Spinal cord (tissue), 10 donors: ENCODE measurements around the gene CSK. TPM values are rescaled to one million over a fixed set of nuclear protein-coding genes. Genes with fewer than 3 reads are reported as not detected.
"Not testable (repeated sequence)": the region's sequence is repeated elsewhere in the genome, so short reads cannot be mapped to it uniquely, and the experiment has no call there.

Experiments
- DNase-seq, 6 donors: peaks; one replicate each; pipeline versions ENCODE4 v3.0.0 to v3.0.0-alpha.2; 2013 to 2015; ENCODE audit warnings: low spot score in 6 of 6, low read depth in 4 of 6
- H3K27ac ChIP-seq: one replicate; pipeline ENCODE4 v1.5.1; 2013; ENCODE audit warnings: low read depth, low read length, control low read depth
- H3K27me3 ChIP-seq: one replicate; pipeline ENCODE4 v1.6.1; 2013; ENCODE audit warnings: low read length; ENCODE audit not compliant: control insufficient read depth, insufficient read depth
- H3K36me3 ChIP-seq: one replicate; pipeline ENCODE4 v1.6.1; 2013; ENCODE audit warnings: low read length; ENCODE audit not compliant: control insufficient read depth, insufficient read depth
- H3K4me1 ChIP-seq: one replicate; pipeline ENCODE4 v1.6.1; 2013; ENCODE audit warnings: low read length; ENCODE audit not compliant: control insufficient read depth, insufficient read depth
- H3K4me3 ChIP-seq: one replicate; pipeline ENCODE4 v1.5.1; 2013; ENCODE audit warnings: low read depth, low read length, control low read depth
- H3K9me3 ChIP-seq: one replicate; pipeline ENCODE4 v1.6.1; 2013; ENCODE audit warnings: low read length; ENCODE audit not compliant: control insufficient read depth, insufficient read depth
- WGBS: methylation state at CpG from one replicate; pipeline ENCODE4 v1.1.5; 2013; ENCODE audit warnings: missing lambda C conversion rate; ENCODE audit not compliant: insufficient coverage; 5-methylcytosine and 5-hydroxymethylcytosine counted together
- long read RNA-seq, 4 donors: transcript quantifications; one replicate each; lab custom pipeline, GENCODE V29; 2026
- polyA plus RNA-seq, 2 donors: library from polyadenylated mRNA; unstranded; fragments of 120-200 nt; gene quantifications; one replicate each; pipeline ENCODE4 v1.2.1, GENCODE V29; 2013; ENCODE audit not compliant: insufficient read length in 2 of 2
- total RNA-seq, 2 donors: library from RNA; depleted of rRNA in 1 of 2; stranded (reverse); fragments of 120-200 nt in 1 of 2; fragments of >200 nt in 1 of 2; gene quantifications; one replicate each; pipeline versions ENCODE4 v1.2.3 to v1.2.4, GENCODE V29; 2013 to 2014
- donor health status: healthy.

The CSK gene
- 10 to 100 TPM; 20.1 to 26.6 TPM for total RNA-seq
- polyA plus RNA-seq = 10 to 100 TPM; 79.2 to 79.4 TPM
- long read RNA-seq, donor 1, transcript CSK-201 (13 exons, 2,767 nt) = major isoform, 18 of 26 reads
- long read RNA-seq, donor 1, partial matches to known transcripts = 8 of 26 reads
- long read RNA-seq, donor 1, other reads (novel, unspliced or antisense) = 0 of 26 reads
- long read RNA-seq, donor 2, transcript CSK-201 (13 exons, 2,767 nt) = major isoform, 6 of 13 reads
- long read RNA-seq, donor 2, partial matches to known transcripts = 7 of 13 reads
- long read RNA-seq, donor 2, other reads (novel, unspliced or antisense) = 0 of 13 reads
- long read RNA-seq, donor 3, partial matches to known transcripts = 5 of 8 reads
- long read RNA-seq, donor 3, other reads (novel, unspliced or antisense) = 0 of 8 reads
- long read RNA-seq, donor 4, partial matches to known transcripts = 5 of 8 reads
- long read RNA-seq, donor 4, other reads (novel, unspliced or antisense) = 0 of 8 reads

- peaks cover 67% of the 10 kb centered on the region for H3K4me1 ChIP-seq
Measured at GRCh38 chr15:74781431-74782258, at the start of gene CSK. Gene CSK, plus strand, starts transcription at chr15:74782080. Its CDS starts 16,218 bp downstream, at chr15:74798298.

DNA sequence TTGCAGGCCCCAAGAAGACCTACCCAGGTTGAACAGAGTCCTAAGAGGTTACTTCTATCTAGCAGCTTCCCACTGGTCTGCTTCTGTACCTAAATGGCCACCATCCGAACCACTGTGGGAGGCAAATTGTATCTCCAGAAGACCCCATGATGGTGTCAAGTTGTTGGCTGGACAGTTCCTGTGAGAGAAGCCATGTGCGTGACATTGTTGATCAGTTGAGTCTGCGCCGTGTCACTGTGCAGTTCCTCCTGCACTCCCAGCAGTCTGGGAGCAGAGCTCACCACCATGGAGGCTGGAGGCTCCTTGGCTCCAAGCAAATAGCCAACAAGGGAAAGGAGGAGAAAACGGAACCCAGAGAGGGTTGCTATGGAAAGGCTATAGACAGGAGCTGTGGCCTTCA is 49.0 kb upstream of the CSK start:
- DNase-seq = no peak
- Histone ChIP-seq H3K36me3 (no peaks in the 10 kb centered on the region), H3K27ac (no peak overlapping the region), H3K9me3 (no peaks in the 10 kb centered on the region), H3K4me3 (no peak overlapping the region), H3K4me1 (no peaks in the 10 kb centered on the region), H3K27me3 (peaks cover 13% of the 10 kb centered on the region)
- WGBS = 68% methylated on average over 2 of the region's 5 CpGs

More at GRCh38 chr15:74781431-74782258, at the start of gene CSK:
- Histone ChIP-seq H3K27ac (peak within 1 kb of the TSS; percentile 1), H3K9me3 (no peaks in the 10 kb centered on the region), H3K36me3 (peaks cover 14% of the 10 kb centered on the region), H3K27me3 (no peaks in the 10 kb centered on the region), H3K4me3 (peak within 1 kb of the TSS; percentile 63)
- DNase-seq = peak in 5 of 6 donors; percentile 38 to 93 (median 68)
- WGBS = 0% methylated on average over 71 of the region's 74 CpGs

DNA sequence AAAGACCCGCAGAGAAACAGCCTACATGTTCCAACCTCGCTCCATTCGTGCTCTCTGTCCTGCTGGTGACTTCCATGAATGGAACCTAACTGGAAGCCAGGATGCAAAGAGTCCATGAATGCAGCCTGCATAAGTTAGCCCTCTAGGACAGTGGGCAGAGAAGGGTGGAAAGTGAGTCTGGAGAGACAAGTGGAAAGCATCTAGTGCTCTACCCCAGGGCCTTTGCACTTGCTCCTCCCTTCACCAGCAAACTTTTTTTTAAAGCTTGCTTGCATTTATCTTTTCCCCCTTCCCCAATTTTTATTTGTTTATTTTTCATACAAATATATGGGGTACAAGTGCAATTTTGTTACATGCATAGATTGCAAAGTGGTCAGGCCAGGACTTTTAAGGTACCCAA is 48.6 kb upstream of the CSK start:
- no peak for DNase-seq
- no peak overlapping the region for H3K27ac ChIP-seq
- H3K4me1 ChIP-seq = no peaks in the 10 kb centered on the region
- no peak overlapping the region for H3K4me3 ChIP-seq
- H3K36me3 ChIP-seq = no peaks in the 10 kb centered on the region
- no peaks in the 10 kb centered on the region for H3K9me3 ChIP-seq
- WGBS = 75% methylated on average over 3 of the region's 3 CpGs
- peaks cover 11% of the 10 kb centered on the region for H3K27me3 ChIP-seq

DNA sequence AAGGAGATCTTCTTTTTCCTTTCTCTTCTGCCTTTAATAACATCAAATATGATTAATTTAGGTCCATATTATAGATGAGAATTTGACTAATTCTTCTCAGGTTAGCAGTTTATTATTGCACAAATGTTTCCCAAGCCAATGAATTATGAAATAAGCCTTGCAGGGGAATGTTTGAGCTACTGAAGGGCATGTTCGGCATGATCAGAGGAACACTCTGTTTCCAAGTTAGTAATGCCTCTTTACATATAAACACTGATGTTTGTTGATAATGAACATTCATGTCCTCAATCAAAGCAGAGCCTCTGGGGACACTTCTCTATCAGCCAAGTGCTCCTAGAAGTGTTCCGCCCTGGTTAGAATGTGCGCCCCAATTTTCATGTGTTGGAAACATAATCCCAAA is 46.6 kb upstream of the CSK start:
- DNase-seq = no peak
- Histone ChIP-seq H3K27ac (no peak overlapping the region), H3K4me1 (no peaks in the 10 kb centered on the region), H3K4me3 (no peak overlapping the region), H3K27me3 (peaks cover 9% of the 10 kb centered on the region), H3K36me3 (no peaks in the 10 kb centered on the region), H3K9me3 (no peaks in the 10 kb centered on the region)
- WGBS = no CpG with 5 or more reads among the region's 3 CpGs

DNA sequence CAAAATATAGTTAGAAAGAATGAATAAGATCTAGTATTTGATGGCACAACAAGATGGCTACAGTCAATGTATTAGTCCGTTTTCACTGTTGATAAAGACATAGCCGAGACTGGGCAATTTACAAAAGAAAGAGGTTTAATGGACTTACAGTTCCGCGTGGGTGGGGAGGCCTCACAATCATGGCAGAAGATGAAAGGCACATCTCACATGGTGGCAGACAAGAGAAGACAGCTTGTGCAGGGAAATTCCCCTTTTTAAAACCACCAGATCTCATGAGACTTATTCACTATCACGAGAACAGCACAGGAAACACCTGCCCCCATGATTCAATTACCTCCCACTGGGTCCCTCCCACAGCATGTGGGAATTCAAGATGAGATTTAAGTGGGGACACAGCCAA is 43.6 kb upstream of the CSK start:
- H3K36me3 ChIP-seq, H3K27me3 ChIP-seq, H3K4me3 ChIP-seq, DNase-seq, H3K4me1 ChIP-seq, H3K27ac ChIP-seq, H3K9me3 ChIP-seq: not testable (repeated sequence)
- 61% methylated on average over 2 of the region's 5 CpGs for WGBS

DNA sequence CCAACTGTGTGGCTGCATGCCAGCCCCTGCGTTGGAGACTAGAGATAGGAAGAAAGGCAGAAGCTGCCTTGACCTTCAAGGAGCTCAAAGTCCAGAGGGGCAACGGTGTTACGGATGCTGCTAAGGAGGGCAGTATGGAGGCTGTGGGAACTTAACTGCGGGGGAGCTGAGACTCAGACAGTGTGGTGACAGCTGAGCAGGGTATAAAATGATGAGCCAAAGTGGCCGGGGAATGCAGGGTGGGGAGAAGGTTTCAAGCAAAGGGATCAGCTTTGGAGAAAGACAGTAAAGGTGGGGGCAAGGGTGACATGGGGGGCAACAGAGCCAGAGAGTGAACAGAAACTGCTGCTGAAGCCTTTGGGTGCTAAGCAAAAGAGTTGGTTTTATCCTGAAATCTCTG is 39.5 kb upstream of the CSK start:
- H3K9me3 ChIP-seq = no peaks in the 10 kb centered on the region
- no peaks in the 10 kb centered on the region for H3K36me3 ChIP-seq
- no peak for DNase-seq
- H3K4me3 ChIP-seq = no peak overlapping the region
- no peaks in the 10 kb centered on the region for H3K27me3 ChIP-seq
- no peaks in the 10 kb centered on the region for H3K4me1 ChIP-seq
- no peak overlapping the region for H3K27ac ChIP-seq
- WGBS = 92% methylated on average over 5 of the region's 5 CpGs

GRCh38 chr15:74746389-74746788 is 35.5 kb upstream of the CSK start:
- WGBS = 40% methylated on average over 1 of the region's 4 CpGs
- no peak for DNase-seq

GRCh38 chr15:74748322-74748946 is 33.4 kb upstream of the CSK start, which contains the start of gene CYP1A2:
Gene CYP1A2, plus strand, starts transcription at chr15:74748845. Its CDS starts 894 bp downstream, at chr15:74749739.
- H3K27me3 ChIP-seq = no peaks in the 10 kb centered on the region
- no peaks in the 10 kb centered on the region for H3K4me1 ChIP-seq
- H3K27ac ChIP-seq = no peak within 1 kb of the TSS
- WGBS = 92% methylated on average over 2 of the region's 3 CpGs
- no peak within 1 kb of the TSS for H3K4me3 ChIP-seq
- no peaks in the 10 kb centered on the region for H3K9me3 ChIP-seq
- DNase-seq = no peak
- no peaks in the 10 kb centered on the region for H3K36me3 ChIP-seq

More at GRCh38 chr15:74746389-74746788, 35.5 kb upstream of the CSK start:
- no peak overlapping the region for H3K4me3 ChIP-seq
- H3K27me3 ChIP-seq = no peaks in the 10 kb centered on the region
- H3K36me3 ChIP-seq = no peaks in the 10 kb centered on the region
- H3K9me3 ChIP-seq = no peaks in the 10 kb centered on the region
- H3K27ac ChIP-seq = no peak overlapping the region
- H3K4me1 ChIP-seq = no peaks in the 10 kb centered on the region

GRCh38 chr15:74749832-74750231 is 32.0 kb upstream of the CSK start:
- Histone ChIP-seq H3K27ac (no peak overlapping the region), H3K27me3 (no peaks in the 10 kb centered on the region), H3K9me3 (no peaks in the 10 kb centered on the region), H3K4me1 (no peaks in the 10 kb centered on the region), H3K4me3 (no peak overlapping the region), H3K36me3 (no peaks in the 10 kb centered on the region)
- DNase-seq = no peak
- WGBS = 94% methylated on average over 20 of the region's 20 CpGs
